VCaP (cell line): ENCODE results near the gene RCCD1.

Experiments used
- H3K27ac ChIP-seq: fragments of 450-650 bp; 2 replicates; pipeline ENCODE4 v1.5.1; 2017
- TF ChIP-seq, protein P1 (sequence below): fragments of 450-650 bp; conservative IDR thresholded peaks from 2 replicates; pipeline ENCODE4 v1.5.1; 2017; ENCODE audit warnings: mild to moderate bottlenecking, moderate library complexity

RCCD1 gene

DNA sequence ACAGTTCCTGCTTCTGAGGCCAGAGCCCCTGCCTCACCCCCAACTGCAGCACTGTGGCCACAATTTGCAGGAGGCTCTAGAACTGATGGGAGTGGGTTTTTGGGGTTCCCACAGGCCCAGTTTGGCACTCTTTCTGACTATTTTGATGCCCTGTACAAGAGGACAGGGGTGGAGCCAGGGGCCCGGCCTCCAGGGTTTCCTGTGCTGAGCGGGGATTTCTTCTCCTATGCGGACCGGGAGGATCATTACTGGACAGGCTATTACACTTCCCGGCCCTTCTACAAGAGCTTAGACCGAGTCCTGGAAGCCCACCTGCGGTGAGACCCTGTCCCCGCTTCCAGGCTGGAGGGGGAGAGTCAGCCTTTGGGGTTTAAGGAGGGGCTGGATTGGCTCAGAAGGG is 44.7 kb upstream of the RCCD1 start:
- TF ChIP-seq, protein P1, sequence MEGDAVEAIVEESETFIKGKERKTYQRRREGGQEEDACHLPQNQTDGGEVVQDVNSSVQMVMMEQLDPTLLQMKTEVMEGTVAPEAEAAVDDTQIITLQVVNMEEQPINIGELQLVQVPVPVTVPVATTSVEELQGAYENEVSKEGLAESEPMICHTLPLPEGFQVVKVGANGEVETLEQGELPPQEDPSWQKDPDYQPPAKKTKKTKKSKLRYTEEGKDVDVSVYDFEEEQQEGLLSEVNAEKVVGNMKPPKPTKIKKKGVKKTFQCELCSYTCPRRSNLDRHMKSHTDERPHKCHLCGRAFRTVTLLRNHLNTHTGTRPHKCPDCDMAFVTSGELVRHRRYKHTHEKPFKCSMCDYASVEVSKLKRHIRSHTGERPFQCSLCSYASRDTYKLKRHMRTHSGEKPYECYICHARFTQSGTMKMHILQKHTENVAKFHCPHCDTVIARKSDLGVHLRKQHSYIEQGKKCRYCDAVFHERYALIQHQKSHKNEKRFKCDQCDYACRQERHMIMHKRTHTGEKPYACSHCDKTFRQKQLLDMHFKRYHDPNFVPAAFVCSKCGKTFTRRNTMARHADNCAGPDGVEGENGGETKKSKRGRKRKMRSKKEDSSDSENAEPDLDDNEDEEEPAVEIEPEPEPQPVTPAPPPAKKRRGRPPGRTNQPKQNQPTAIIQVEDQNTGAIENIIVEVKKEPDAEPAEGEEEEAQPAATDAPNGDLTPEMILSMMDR = no peak
- no peak overlapping the region for H3K27ac ChIP-seq

DNA sequence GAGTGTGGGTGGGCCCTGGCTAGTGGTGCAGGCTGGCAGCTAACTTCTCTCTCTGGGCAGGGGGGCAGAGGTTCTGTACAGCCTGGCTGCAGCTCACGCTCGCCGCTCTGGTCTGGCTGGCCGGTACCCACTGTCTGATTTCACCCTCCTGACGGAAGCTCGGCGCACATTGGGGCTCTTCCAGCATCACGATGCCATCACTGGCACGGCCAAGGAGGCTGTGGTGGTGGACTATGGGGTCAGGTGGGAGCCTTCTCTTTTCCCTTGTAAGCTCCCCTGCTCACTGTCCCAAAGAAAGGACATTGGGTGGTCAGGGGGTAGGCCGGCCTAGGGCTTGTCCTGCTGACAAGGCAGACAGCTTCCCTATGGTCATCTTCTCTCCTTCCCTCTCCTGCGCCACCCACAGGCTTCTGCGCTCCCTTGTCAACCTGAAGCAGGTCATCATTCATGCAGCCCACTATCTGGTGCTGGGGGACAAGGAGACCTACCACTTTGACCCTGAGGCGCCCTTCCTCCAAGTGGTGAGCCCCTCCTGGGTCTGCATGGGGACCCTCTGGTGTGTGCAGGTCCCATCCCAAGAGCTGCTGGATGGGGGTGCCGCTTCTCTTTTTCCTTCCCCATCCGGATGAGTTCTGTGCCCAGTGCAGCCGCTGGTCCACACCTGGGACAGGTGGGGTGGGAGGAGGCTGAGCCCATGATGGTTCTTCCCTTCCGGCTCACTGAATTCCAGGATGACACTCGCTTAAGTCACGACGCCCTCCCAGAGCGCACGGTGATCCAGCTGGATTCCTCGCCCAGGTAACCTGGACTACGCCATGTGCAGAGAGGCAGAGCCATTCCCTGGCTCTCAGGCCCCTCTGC is 44.0 kb upstream of the RCCD1 start:
- TF ChIP-seq, protein P1 = no peak
- no peak overlapping the region for H3K27ac ChIP-seq

- no peak overlapping the region for H3K27ac ChIP-seq
- TF ChIP-seq, protein P1 = no peak
Observed at GRCh38 chr15:90911302-90911623, 43.4 kb upstream of the RCCD1 start.

DNA sequence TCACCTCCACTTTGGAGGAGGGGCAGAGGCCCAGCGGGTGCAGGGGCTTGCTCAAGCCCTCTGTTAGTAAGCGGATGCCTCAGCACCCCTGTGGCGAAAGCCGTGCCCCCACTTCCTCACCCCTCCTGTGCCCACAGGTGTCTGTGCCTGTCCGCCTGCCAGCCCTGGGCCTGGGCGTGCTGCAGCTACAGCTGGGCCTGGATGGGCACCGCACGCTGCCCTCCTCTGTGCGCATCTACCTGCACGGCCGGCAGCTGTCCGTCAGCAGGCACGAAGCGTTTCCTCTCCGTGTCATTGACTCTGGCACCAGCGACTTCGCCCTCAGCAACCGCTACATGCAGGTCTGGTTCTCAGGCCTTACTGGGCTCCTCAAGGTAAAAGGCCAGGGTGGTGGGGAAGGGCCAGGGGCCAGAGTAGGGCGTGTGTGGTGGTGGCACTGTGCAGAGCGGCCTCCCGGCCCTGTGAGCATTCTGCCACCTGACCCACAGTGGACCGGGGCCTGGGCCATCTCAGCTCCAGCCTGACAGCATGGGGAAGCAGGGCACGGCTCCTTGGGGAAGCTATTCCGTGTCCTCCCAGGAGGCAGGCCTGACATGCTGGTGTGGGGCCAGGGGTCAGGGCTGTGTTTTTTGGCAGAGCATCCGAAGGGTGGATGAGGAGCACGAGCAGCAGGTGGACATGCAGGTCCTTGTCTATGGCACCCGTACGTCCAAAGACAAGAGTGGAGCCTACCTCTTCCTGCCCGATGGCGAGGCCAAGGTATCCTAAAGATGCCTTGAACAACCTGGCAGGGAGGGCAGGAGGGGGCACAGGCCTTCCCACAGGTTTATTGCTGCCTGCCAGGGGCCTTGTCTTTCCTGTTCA is 42.5 kb upstream of the RCCD1 start:
- no peak overlapping the region for H3K27ac ChIP-seq
- TF ChIP-seq, protein P1 = no peak

- no peak overlapping the region for H3K27ac ChIP-seq
- TF ChIP-seq, protein P1 = no peak
Observed at GRCh38 chr15:90912770-90913075, 42.0 kb upstream of the RCCD1 start.

DNA sequence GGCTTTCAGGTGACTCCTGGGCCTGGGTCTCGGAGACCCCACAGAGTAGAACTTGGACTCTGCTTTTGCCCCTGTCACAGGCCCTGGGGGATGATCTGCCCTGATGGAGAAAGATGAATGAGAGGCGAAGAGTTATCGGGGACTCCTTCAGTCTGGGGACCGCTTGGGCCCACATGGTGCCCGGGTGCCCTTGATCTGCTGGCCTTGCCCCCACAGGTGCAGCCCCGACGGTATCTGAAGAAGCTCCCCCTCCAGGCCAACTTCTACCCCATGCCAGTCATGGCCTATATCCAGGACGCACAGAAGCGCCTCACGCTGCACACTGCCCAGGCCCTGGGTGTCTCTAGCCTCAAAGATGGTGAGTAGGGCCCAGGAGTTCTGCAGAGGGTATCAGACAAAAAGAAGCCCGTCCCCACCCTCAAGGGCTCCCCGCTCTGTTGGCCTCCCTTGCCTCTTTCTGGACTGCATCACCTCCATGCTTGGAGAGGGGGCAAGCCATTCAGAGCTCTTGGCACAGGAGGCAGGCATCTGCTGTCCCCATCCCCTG is 41.2 kb upstream of the RCCD1 start:
- TF ChIP-seq, protein P1 = no peak

GRCh38 chr15:90914305-90915080 is 40.2 kb upstream of the RCCD1 start:
- no peak overlapping the region for H3K27ac ChIP-seq
- TF ChIP-seq, protein P1 = no peak

More for the DNA sequence above, 41.2 kb upstream of the RCCD1 start:
- no peak overlapping the region for H3K27ac ChIP-seq
